HEK293 (cell line): ENCODE results near the gene GTPBP10.
"Not testable (repeated sequence)": the region's sequence is repeated elsewhere in the genome, so short reads cannot be mapped to it uniquely, and the experiment has no call there.

Experiments
- CTCF ChIA-PET: fragments of 350-600 bp; formaldehyde crosslinking; extraction: SDS; loops from one replicate; lab custom pipeline; 2021; ENCODE audit warnings: antibody characterized with exemption; lab: Yijun Ruan, JAX
- POLR2A ChIA-PET: fragments of 300-600 bp; formaldehyde crosslinking; extraction: SDS; loops from one replicate; lab custom pipeline; 2020; ENCODE audit warnings: antibody characterized with exemption, inconsistent platforms; lab: Yijun Ruan, JAX
- H3K27ac ChIP-seq: fragments of 200-500 bp; sonication (Bioruptor generic); 2 replicates; pipeline ENCODE4 v1.5.1; 2014; ENCODE audit warnings: low read depth, low read length, control low read depth, inconsistent platforms; ENCODE audit errors: extremely low read depth
- H3K36me3 ChIP-seq, 2 experiments: fragments of 200-500 bp in 1 of 2; sonication (Bioruptor generic) in 1 of 2; 1 replicate in 1 of 2; 2 replicates in 1 of 2; pipeline ENCODE4 v1.5.1; 2014 to 2017; ENCODE audit warnings: inconsistent platforms in 2 of 2, low read length in 2 of 2; ENCODE audit not compliant: control insufficient read depth in 2 of 2, insufficient read depth in 1 of 2
- H3K4me1 ChIP-seq: fragments of 200-500 bp; sonication (Bioruptor generic); 2 replicates; pipeline ENCODE4 v1.5.1; 2014; ENCODE audit warnings: mild to moderate bottlenecking, low read length, inconsistent platforms; ENCODE audit not compliant: control insufficient read depth, insufficient read depth
- H3K4me3 ChIP-seq: 2 replicates; pipeline ENCODE4 v1.5.1; 2011; ENCODE audit warnings: low read depth, mild to moderate bottlenecking, control low read depth, low read length, moderate library complexity
- H3K9me3 ChIP-seq: fragments of 200-500 bp; sonication (Bioruptor generic); 2 replicates; pipeline ENCODE4 v1.5.1; 2014; ENCODE audit warnings: low read depth, low read length, inconsistent platforms; ENCODE audit not compliant: control insufficient read depth, insufficient read depth
- BCL11B ChIP-seq: fragments of 450-650 bp; formaldehyde crosslinking; IDR thresholded peaks from 2 replicates; pipeline ENCODE4 v1.5.1; 2016; ENCODE audit warnings: low read depth, missing biosample characterization, missing genetic modification characterization
- MEIS1 ChIP-seq: sonication (generic); formaldehyde crosslinking; IDR thresholded peaks from 2 replicates; pipeline ENCODE4 v1.8.1; 2022; ENCODE audit warnings: missing genetic modification reagents, mild to moderate bottlenecking, borderline replicate concordance
- OVOL3 ChIP-seq: fragments of 450-650 bp; formaldehyde crosslinking; IDR thresholded peaks from 2 replicates; pipeline ENCODE4 v1.5.1; 2016; ENCODE audit warnings: missing biosample characterization, missing genetic modification characterization
- SCRT1 ChIP-seq: fragments of 450-650 bp; formaldehyde crosslinking; IDR thresholded peaks from 2 replicates; pipeline ENCODE4 v1.5.1; 2016; ENCODE audit warnings: missing biosample characterization, missing genetic modification characterization, borderline replicate concordance
- SETDB1 ChIP-seq: IDR thresholded peaks from one replicate; pipeline ENCODE4 v1.6.1; 2017; ENCODE audit warnings: mild to moderate bottlenecking, low read length, moderate library complexity, mixed read lengths; ENCODE audit not compliant: insufficient read length
- ZBTB11 ChIP-seq: fragments of 450-650 bp; formaldehyde crosslinking; conservative IDR thresholded peaks from 2 replicates; pipeline ENCODE4 v1.5.1; 2016; ENCODE audit warnings: low read depth, missing biosample characterization, missing genetic modification characterization
- ZNF266 ChIP-seq: fragments of 450-650 bp; formaldehyde crosslinking; IDR thresholded peaks from 2 replicates; pipeline ENCODE4 v1.5.1; 2016; ENCODE audit warnings: missing biosample characterization, missing genetic modification characterization, low read depth
- ZNF324 ChIP-seq: fragments of 450-650 bp; formaldehyde crosslinking; IDR thresholded peaks from 2 replicates; pipeline ENCODE4 v1.5.1; 2016; ENCODE audit warnings: missing biosample characterization, missing genetic modification characterization
- ZNF510 ChIP-seq: fragments of 450-650 bp; formaldehyde crosslinking; IDR thresholded peaks from 2 replicates; pipeline ENCODE4 v1.5.1; 2018; ENCODE audit warnings: mild to moderate bottlenecking, missing genetic modification characterization, missing biosample characterization; ENCODE audit not compliant: insufficient replicate concordance
- ZNF610 ChIP-seq: fragments of 450-650 bp; formaldehyde crosslinking; IDR thresholded peaks from 2 replicates; pipeline ENCODE4 v1.5.1; 2016; ENCODE audit warnings: missing biosample characterization, missing genetic modification characterization, borderline replicate concordance
- ZNF777 ChIP-seq: fragments of 450-650 bp; formaldehyde crosslinking; IDR thresholded peaks from 2 replicates; pipeline ENCODE4 v1.5.1; 2017; ENCODE audit warnings: missing biosample characterization, missing genetic modification characterization, borderline replicate concordance
- ZXDB ChIP-seq: fragments of 450-650 bp; formaldehyde crosslinking; IDR thresholded peaks from 2 replicates; pipeline ENCODE4 v1.5.1; 2016; ENCODE audit warnings: missing biosample characterization, missing genetic modification characterization

Gene GTPBP10

GRCh38 chr7:90334193-90334843, 12.2 kb upstream of the GTPBP10 start (continued):
- TF ChIP-seq MEIS1 (no peak), ZXDB (tag by site-specific recombination) (no peak)

- H3K36me3 ChIP-seq, H3K4me3 ChIP-seq, CTCF ChIA-PET, H3K4me1 ChIP-seq, H3K9me3 ChIP-seq, H3K27ac ChIP-seq, POLR2A ChIA-PET: not testable (repeated sequence)
These were observed 11.6 kb upstream of the GTPBP10 start for GRCh38 chr7:90334926-90335325.

- Histone ChIP-seq H3K36me3 (no peaks in the 10 kb centered on the region), H3K4me3 (no peak overlapping the region), H3K9me3 (no peaks in the 10 kb centered on the region), H3K27ac (no peak overlapping the region), H3K4me1 (no peaks in the 10 kb centered on the region)
- ChIA-PET POLR2A (interaction anchor here (1.1 kb wide), 1 partner anchor 9 kb away, joined by 4 read pairs; no protein-coding TSS in a partner anchor), CTCF (interaction anchor here (0.7 kb wide), 1 partner anchor 9 kb away, joined by 3 read pairs; no protein-coding TSS in a partner anchor)
- TF ChIP-seq ZNF610 (tag by site-specific recombination) (no peak), ZNF266 (tag by site-specific recombination) (no peak), ZBTB11 (tag by site-specific recombination) (no peak), ZNF510 (no peak), ZNF324 (no peak), ZNF777 (tag by site-specific recombination) (no peak), BCL11B (tag by site-specific recombination) (no peak), SCRT1 (tag by site-specific recombination) (no peak), SETDB1 (no peak)
These were observed 9.4 kb upstream of the GTPBP10 start for GRCh38 chr7:90337106-90337505.

GRCh38 chr7:90345016-90345415, 1.5 kb upstream of the GTPBP10 start:
- no peak overlapping the region for H3K4me3 ChIP-seq
- H3K27ac ChIP-seq = no peak overlapping the region
- CTCF ChIA-PET = interaction anchor here (0.6 to 1.3 kb wide), 2 partner anchors 8 to 41 kb away, joined by 3 read pairs; no protein-coding TSS in a partner anchor
- POLR2A ChIA-PET = interaction anchor here (1.8 kb wide), 1 partner anchor 133 kb away, joined by 7 read pairs; the partner anchor contains the start of gene STEAP2
- no peak for TF ChIP-seq OVOL3
- H3K4me1 ChIP-seq = no peaks in the 10 kb centered on the region
- no peaks in the 10 kb centered on the region for H3K36me3 ChIP-seq
- H3K9me3 ChIP-seq = no peaks in the 10 kb centered on the region
